Type B pancreatic cell (in vitro differentiated cells): ENCODE measurements around the gene ITGA5. TPM values are rescaled to one million over a fixed set of nuclear protein-coding genes. Genes with fewer than 3 reads are reported as not detected.
"Not testable (repeated sequence)": the region's sequence is repeated elsewhere in the genome, so short reads cannot be mapped to it uniquely, and the experiment has no call there.

ENCODE experiments used
- DNase-seq: peaks from one replicate; pipeline ENCODE4 v3.0.0; 2021; ENCODE audit warnings: mixed read lengths; ENCODE audit not compliant: unreplicated experiment; ENCODE audit errors: extremely low spot score
- H3K27ac Mint-ChIP-seq: 2 replicates; pipeline ENCODE4 v1.8.0; 2021; ENCODE audit warnings: mild to moderate bottlenecking, mixed read lengths
- H3K27me3 Mint-ChIP-seq: 2 replicates; pipeline ENCODE4 v1.8.0; 2021; ENCODE audit warnings: mixed read lengths
- H3K36me3 Mint-ChIP-seq: 2 replicates; pipeline ENCODE4 v1.8.0; 2021; ENCODE audit warnings: mixed read lengths
- H3K4me1 Mint-ChIP-seq: one replicate; pipeline ENCODE4 v1.8.0; 2021; ENCODE audit warnings: mixed read lengths; ENCODE audit not compliant: unreplicated experiment
- H3K4me3 Mint-ChIP-seq: 2 replicates; pipeline ENCODE4 v1.8.0; 2021; ENCODE audit warnings: mild to moderate bottlenecking, mixed read lengths
- H3K9me3 Mint-ChIP-seq: 2 replicates; pipeline ENCODE4 v1.8.0; 2021; ENCODE audit warnings: mixed read lengths
- total RNA-seq: library from RNA; stranded (reverse); gene quantifications from 2 replicates; pipeline ENCODE4 v1.2.1, GENCODE V29; 2021; ENCODE audit warnings: low replicate concordance
- TF ChIP-seq, protein P1 (sequence below): fragments of 200-600 bp; sonication (generic); conservative IDR thresholded peaks from 2 replicates; pipeline ENCODE4 v1.5.0; 2021; ENCODE audit warnings: antibody characterized with exemption, mild to moderate bottlenecking

Gene ITGA5
- total RNA-seq, 1 donor from 2014 or later = 25.9 TPM

DNA sequence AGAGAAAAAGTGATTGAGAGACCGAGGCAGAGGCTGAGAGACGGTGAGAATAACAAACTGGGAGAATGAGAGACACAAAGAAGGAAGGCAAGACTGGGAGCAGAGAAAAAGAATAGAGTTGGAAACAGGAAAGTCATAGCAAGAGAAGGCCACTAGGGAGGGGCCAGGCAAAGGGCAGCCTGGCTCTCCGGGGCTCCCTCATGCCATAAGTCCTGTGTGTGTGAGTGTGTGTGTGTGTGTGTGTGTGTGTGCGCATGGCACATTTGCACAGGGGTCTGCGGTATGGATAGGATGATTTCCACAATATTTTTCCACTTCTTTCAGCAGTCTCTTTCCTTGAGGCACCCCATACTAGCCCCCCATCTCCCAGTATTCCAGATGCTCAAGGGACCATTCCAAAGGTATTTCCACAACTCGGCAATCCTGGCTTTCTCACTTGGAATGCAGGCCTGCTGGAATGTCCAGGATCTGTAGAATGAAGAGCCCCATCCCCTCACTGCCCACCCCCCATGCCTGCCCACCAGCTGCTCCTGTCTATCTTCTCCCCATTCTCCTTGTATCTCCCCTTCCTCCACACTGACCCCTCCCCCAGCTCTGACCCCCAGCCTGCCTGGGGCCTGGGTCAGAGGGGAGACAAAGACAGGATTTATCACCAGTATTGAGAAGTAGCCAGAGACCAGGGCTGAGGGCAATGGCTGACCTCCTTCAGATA lies 63.8 kb downstream of the ITGA5 start:
- H3K27me3 Mint-ChIP-seq = no peaks in the 10 kb centered on the region
- TF ChIP-seq, protein P1, sequence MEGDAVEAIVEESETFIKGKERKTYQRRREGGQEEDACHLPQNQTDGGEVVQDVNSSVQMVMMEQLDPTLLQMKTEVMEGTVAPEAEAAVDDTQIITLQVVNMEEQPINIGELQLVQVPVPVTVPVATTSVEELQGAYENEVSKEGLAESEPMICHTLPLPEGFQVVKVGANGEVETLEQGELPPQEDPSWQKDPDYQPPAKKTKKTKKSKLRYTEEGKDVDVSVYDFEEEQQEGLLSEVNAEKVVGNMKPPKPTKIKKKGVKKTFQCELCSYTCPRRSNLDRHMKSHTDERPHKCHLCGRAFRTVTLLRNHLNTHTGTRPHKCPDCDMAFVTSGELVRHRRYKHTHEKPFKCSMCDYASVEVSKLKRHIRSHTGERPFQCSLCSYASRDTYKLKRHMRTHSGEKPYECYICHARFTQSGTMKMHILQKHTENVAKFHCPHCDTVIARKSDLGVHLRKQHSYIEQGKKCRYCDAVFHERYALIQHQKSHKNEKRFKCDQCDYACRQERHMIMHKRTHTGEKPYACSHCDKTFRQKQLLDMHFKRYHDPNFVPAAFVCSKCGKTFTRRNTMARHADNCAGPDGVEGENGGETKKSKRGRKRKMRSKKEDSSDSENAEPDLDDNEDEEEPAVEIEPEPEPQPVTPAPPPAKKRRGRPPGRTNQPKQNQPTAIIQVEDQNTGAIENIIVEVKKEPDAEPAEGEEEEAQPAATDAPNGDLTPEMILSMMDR = peak; percentile 66
- no peak overlapping the region for H3K4me3 Mint-ChIP-seq
- peaks cover 6% of the 10 kb centered on the region for H3K36me3 Mint-ChIP-seq
- H3K4me1 Mint-ChIP-seq = peaks cover 65% of the 10 kb centered on the region
- no peak for DNase-seq
- peak overlapping the region; percentile 75 for H3K27ac Mint-ChIP-seq
- H3K9me3 Mint-ChIP-seq = no peaks in the 10 kb centered on the region

DNA sequence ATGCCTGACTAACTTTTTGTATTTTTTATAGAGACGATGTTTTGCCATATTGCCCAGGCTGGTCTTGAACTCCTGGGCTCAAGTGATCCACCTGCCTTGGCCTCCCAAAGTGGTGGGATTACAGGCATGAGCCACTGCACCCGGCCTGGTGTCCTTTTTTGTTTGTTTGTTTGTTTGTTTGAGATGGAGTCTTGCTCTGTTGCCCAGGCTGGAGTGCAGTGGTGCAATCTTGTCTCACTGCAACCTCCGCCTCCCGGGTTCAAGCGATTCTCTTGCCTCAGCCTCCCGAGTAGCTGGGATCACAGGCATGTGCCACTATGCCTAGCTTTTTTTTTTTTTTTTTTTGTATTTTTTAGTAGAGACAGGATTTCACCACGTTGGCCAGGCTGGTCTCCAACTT lies 64.8 kb downstream of the ITGA5 start:
- not testable (repeated sequence) for DNase-seq, H3K4me3 Mint-ChIP-seq

DNA sequence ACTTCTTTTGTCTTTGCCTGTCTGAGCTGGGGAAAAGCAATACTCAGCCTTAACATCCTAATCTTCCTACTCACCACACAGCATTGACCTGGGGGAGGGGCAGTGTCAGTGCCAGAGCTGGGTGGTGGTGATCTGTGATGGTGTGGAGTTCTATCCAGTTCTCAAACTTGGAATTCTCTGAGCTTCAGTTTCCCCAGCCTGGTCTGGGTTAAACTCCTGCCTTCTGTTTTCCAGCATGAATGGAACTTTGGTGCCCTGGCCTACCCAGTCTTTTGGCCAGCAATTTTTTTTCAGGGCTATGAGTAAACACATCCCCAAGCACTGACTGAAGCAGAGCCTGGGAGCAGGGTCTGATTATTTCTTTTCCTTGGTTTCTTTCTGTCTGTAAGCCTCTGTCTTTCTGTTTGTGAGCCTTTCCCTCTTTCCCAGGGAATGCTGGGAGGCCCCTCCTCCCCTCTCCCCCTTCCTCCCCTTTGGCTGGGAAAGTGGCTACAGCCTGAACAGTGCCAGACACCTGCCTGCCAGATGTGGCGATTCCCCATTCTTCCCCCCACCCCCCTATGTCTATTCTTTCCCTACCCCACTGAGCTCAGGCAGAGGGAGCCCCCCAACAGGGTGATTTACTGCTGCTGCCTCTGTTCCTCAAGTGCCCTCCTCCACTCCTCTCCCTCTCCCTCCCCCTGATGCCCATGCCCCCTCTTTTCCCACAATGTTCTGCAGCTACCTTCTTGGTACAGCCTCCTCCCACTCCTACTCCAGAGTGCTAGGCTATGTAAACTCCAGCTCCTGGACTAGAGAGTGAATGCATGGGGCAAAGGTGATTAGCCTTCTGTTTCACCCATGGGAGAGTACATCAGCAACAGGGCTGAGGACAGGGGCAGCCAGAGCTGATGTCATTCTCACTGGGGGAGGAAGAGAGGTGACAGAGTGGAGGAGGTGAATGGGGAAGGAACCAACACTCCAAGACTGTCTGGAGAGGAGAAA lies 65.9 kb downstream of the ITGA5 start:
- Mint-ChIP-seq H3K9me3 (no peaks in the 10 kb centered on the region), H3K4me3 (peak overlapping the region; percentile 84), H3K36me3 (peaks cover 19% of the 10 kb centered on the region)

More for the DNA sequence above, 64.8 kb downstream of the ITGA5 start:
- Mint-ChIP-seq H3K36me3 (peaks cover 14% of the 10 kb centered on the region), H3K27ac (peak overlapping the region; percentile 84), H3K4me1 (peaks cover 73% of the 10 kb centered on the region)
- not testable (repeated sequence) for H3K27me3 Mint-ChIP-seq, H3K9me3 Mint-ChIP-seq

DNA sequence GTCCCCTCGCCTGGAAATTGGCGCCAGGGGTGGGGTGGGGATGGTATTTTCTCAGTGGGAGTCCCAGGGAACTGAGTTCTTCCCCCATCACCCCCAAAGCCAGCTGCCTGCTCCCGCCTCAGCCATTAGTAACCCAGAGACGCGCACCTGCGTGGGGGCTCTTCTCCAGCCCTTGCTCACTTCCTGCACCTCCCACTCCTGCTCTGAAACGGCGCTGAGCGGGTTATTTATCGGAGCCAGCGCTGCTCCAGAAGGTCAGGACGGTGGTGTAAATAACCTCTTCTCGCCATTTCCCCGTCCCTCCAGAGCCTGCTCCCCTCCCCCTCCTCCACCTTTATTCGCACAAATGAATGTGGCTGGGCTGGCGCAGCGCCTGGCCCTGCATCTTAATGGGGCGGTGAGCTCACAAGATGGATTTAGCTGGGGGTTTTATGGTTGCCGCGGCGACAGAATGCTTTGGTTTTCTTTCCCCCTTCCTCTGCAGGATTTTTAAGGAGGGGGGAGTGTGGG lies 67.0 kb downstream of the ITGA5 start:
- H3K9me3 Mint-ChIP-seq = no peaks in the 10 kb centered on the region
- H3K4me3 Mint-ChIP-seq = peak overlapping the region; percentile 84
- peak overlapping the region; percentile 84 for H3K27ac Mint-ChIP-seq
- peaks cover 73% of the 10 kb centered on the region for H3K4me1 Mint-ChIP-seq
- TF ChIP-seq, protein P1 = no peak
- H3K27me3 Mint-ChIP-seq = no peaks in the 10 kb centered on the region
- no peak for DNase-seq
- H3K36me3 Mint-ChIP-seq = peaks cover 27% of the 10 kb centered on the region

More for the DNA sequence above, 65.9 kb downstream of the ITGA5 start:
- Mint-ChIP-seq H3K4me1 (peaks cover 77% of the 10 kb centered on the region), H3K27ac (peak overlapping the region; percentile 84), H3K27me3 (no peaks in the 10 kb centered on the region)
- no peak for DNase-seq
- TF ChIP-seq, protein P1 = no peak

DNA sequence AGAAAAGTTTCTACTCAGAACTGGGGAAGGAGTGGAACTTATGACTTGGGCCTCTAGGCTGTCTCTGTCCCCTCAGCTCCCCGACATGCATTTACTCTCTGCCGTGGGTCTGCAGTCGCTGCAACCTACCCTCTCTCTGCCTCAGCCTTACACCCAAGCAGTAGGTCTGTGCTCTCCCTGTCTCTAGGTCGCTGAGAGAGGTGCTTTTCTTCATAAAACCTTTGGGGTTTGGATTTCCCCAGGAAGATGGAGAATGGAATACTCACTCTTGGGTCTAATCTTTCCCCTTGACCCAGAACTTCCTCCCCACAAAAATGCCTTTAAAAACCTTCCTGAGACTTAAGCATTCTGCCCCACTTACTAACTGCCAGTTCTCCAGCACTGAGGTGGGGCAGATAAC lies 67.7 kb downstream of the ITGA5 start:
- no peak for DNase-seq
- TF ChIP-seq, protein P1 = no peak
- no peaks in the 10 kb centered on the region for H3K27me3 Mint-ChIP-seq
- H3K9me3 Mint-ChIP-seq = no peaks in the 10 kb centered on the region
- peaks cover 70% of the 10 kb centered on the region for H3K4me1 Mint-ChIP-seq
- peaks cover 32% of the 10 kb centered on the region for H3K36me3 Mint-ChIP-seq
- H3K4me3 Mint-ChIP-seq = peak overlapping the region; percentile 84
- peak overlapping the region; percentile 84 for H3K27ac Mint-ChIP-seq
